HepG2 (cell line): Measurements from ENCODE around the gene PRSS33. TPM values are rescaled to one million over a fixed set of nuclear protein-coding genes. Genes with fewer than 3 reads are reported as not detected.

Experiments used
- CTCF ChIP-seq: sonication (generic); formaldehyde crosslinking; IDR thresholded peaks from 2 replicates; pipeline ENCODE4 v1.5.0; 2020; ENCODE audit warnings: mild to moderate bottlenecking, missing genetic modification reagents, moderate library complexity
- ETV5 ChIP-seq: IDR thresholded peaks from 2 replicates; pipeline ENCODE4 v1.6.1; 2018; ENCODE audit warnings: missing biosample characterization, missing genetic modification reagents, inconsistent platforms, borderline replicate concordance
- LCORL ChIP-seq, 2 experiments: fragments of 450-650 bp in 1 of 2; sonication (generic) in 1 of 2; formaldehyde crosslinking in 1 of 2; IDR thresholded peaks; 2 replicates each; pipeline versions ENCODE4 v1.5.0 to v1.6.1; 2017 to 2020; ENCODE audit warnings: antibody characterized with exemption in 1 of 2, missing genetic modification reagents in 1 of 2
- SOX6 ChIP-seq, 2 experiments: fragments of 450-650 bp in 1 of 2; sonication (generic) in 1 of 2; formaldehyde crosslinking in 1 of 2; IDR thresholded peaks; 2 replicates each; pipeline versions ENCODE4 v1.4.0 to v1.6.1; 2017 to 2020; ENCODE audit warnings: antibody characterized with exemption in 1 of 2, mild to moderate bottlenecking in 1 of 2, missing genetic modification reagents in 1 of 2
- ZHX2 ChIP-seq, 2 experiments: sonication (generic) in 1 of 2; formaldehyde crosslinking in 1 of 2; IDR thresholded peaks; 2 replicates each; pipeline versions ENCODE4 v1.6.1 to v1.9.0; 2014 to 2022; ENCODE audit warnings: antibody characterized with exemption in 1 of 2, borderline replicate concordance in 1 of 2, inconsistent platforms in 1 of 2, low read depth in 1 of 2, missing genetic modification reagents in 1 of 2
- ZNF142 ChIP-seq: sonication (generic); formaldehyde crosslinking; IDR thresholded peaks from 2 replicates; pipeline ENCODE4 v1.4.0; 2020; ENCODE audit warnings: missing genetic modification reagents
- ZNF562 ChIP-seq: sonication (generic); formaldehyde crosslinking; IDR thresholded peaks from 2 replicates; pipeline ENCODE4 v1.8.0; 2022; ENCODE audit warnings: missing genetic modification reagents, borderline replicate concordance
- polyA plus RNA-seq, 8 experiments: library from polyadenylated mRNA; depleted of rRNA in 3 of 8; stranded (reverse) in 7 of 8; unstranded in 1 of 8; fragments of >200 nt; fragmentation: Illumina TruSeq in 4 of 8; extraction: Trizol in 4 of 8; gene quantifications; 2 replicates each; pipeline versions ENCODE4 v1.2.1 to v1.2.3, GENCODE V29; 2011 to 2016; ENCODE audit warnings: low read depth in 4 of 8, missing spikeins in 1 of 8, mixed read lengths in 1 of 8; ENCODE audit not compliant: insufficient read depth in 1 of 8
- total RNA-seq, 5 experiments: library from RNA; depleted of rRNA; stranded (reverse); fragments of >200 nt; fragmentation: Illumina TruSeq; extraction: Trizol; gene quantifications; 2 replicates each; pipeline ENCODE4 v1.2.3, GENCODE V29; 2016; ENCODE audit warnings: low read depth in 1 of 5

The PRSS33 gene
- total and polyA plus RNA-seq, 2 of the 13 experiments (the other 11 are each of a cell fraction or from before 2014, with no cell fraction given) = not detected

GRCh38 chr16:2835638-2836493, 48.5 kb upstream of the PRSS33 start (continued):
- no peak for TF ChIP-seq ZHX2 (IDR thresholded peaks at IDR 0.05; ENCODE audit: low read depth)
- TF ChIP-seq ZHX2 (CRISPR knock-in tag; IDR thresholded peaks at IDR 0.05; ENCODE audit: borderline replicate concordance) = no peak
- no peak for TF ChIP-seq ZNF142 (CRISPR knock-in tag)
- peak; percentile 69; the same call in 1 of the 2 replicates for TF ChIP-seq ETV5 (CRISPR knock-in tag)
- TF ChIP-seq LCORL (IDR thresholded peaks at IDR 0.05) = no peak
- peak; percentile 40; the same call in 1 of the 2 replicates for TF ChIP-seq LCORL (CRISPR knock-in tag; IDR thresholded peaks at IDR 0.05)
- TF ChIP-seq SOX6 (IDR thresholded peaks at IDR 0.05) = no peak
- 0 out of 2 replicates have a peak, but pooled peaks have one; percentile 23 for TF ChIP-seq SOX6 (CRISPR knock-in tag; IDR thresholded peaks at IDR 0.05)
- no peak for TF ChIP-seq ZNF562 (CRISPR knock-in tag)
- TF ChIP-seq CTCF (CRISPR knock-in tag) = no peak
